ENCODE data around the gene FAM163B. TPM values are rescaled to one million over a fixed set of nuclear protein-coding genes. Genes with fewer than 3 reads are reported as not detected.

Gene FAM163B
- total RNA-seq, 1 donor from 2014 or later, result not detected

DNA sequence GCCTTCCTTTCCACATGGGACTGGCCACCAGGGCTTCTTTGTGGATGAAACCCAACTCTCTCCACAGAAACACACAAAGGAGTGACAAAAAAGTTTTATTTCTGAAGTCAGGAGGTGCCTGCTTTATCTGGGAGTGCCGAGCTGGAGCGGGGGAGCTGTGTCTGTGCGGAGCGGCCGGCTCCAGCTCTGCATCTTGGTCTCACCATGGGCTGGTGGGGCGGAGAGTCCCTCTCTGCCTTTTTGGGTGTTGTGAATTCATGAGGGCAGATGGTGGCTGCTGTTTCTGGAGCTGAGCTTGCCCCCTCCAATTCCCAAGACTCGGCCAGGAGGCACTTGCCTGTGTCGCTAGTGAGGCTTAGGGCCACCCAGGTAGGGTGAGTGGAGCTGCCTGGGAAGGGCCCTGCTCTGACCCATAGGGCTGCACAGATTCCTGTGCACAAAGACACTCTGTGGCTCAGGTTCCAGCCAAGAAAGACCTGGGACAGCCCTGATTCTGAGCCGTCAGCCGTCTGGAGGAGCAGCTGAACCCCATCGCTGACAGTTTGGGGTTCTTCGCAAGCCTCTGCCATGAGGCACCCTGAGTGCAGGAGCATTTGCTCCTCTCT, 28.4 kb upstream of the FAM163B start:
- DNase-seq (ENCODE audit: low spot score in 2 of 2), result no peak
- TF ChIP-seq, protein P1, sequence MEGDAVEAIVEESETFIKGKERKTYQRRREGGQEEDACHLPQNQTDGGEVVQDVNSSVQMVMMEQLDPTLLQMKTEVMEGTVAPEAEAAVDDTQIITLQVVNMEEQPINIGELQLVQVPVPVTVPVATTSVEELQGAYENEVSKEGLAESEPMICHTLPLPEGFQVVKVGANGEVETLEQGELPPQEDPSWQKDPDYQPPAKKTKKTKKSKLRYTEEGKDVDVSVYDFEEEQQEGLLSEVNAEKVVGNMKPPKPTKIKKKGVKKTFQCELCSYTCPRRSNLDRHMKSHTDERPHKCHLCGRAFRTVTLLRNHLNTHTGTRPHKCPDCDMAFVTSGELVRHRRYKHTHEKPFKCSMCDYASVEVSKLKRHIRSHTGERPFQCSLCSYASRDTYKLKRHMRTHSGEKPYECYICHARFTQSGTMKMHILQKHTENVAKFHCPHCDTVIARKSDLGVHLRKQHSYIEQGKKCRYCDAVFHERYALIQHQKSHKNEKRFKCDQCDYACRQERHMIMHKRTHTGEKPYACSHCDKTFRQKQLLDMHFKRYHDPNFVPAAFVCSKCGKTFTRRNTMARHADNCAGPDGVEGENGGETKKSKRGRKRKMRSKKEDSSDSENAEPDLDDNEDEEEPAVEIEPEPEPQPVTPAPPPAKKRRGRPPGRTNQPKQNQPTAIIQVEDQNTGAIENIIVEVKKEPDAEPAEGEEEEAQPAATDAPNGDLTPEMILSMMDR (IDR thresholded peaks at IDR 0.05), result no peak
- H3K27ac ChIP-seq, result no peak overlapping the region
- no peaks in the 10 kb centered on the region for H3K4me1 ChIP-seq
- no peaks in the 10 kb centered on the region for H3K9me3 ChIP-seq
- H3K36me3 ChIP-seq, result no peaks in the 10 kb centered on the region
- no peak overlapping the region for H3K4me3 ChIP-seq
- intact Hi-C loops (cut with DNase I), result no loop called here
- no peaks in the 10 kb centered on the region for H3K27me3 ChIP-seq

DNA sequence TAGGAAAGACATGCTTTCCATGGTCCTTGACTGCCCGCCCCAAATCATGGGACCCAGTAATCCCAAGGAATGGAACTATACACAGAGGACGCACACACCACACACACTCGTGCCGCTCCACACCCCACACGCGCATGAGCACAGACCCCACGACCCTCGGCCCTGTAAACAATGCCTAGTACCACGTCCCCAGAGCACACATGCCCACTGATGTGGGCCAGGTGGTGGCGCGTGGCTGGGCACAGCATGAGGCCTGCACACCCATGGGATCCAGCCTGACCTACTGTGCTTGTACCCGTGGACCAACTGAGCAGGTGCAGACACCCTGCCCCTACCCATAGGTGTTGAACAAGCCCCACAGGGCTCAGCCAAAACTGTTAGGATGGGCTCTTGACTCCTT, 27.7 kb upstream of the FAM163B start:
- no peak for DNase-seq (ENCODE audit: low spot score in 2 of 2)
- H3K4me3 ChIP-seq, result no peak overlapping the region
- H3K36me3 ChIP-seq, result no peaks in the 10 kb centered on the region
- no peak overlapping the region for H3K27ac ChIP-seq
- intact Hi-C loops (cut with DNase I), result no loop called here
- TF ChIP-seq, protein P1 (IDR thresholded peaks at IDR 0.05), result no peak
- no peaks in the 10 kb centered on the region for H3K9me3 ChIP-seq
- no peaks in the 10 kb centered on the region for H3K27me3 ChIP-seq
- no peaks in the 10 kb centered on the region for H3K4me1 ChIP-seq

- Histone ChIP-seq H3K4me1 (no peaks in the 10 kb centered on the region), H3K4me3 (no peak within 1 kb of the TSS), H3K27ac (no peak within 1 kb of the TSS), H3K36me3 (no peaks in the 10 kb centered on the region), H3K9me3 (no peaks in the 10 kb centered on the region), H3K27me3 (no peaks in the 10 kb centered on the region)
- no peak for DNase-seq (ENCODE audit: low spot score in 2 of 2)
- intact Hi-C loops (cut with DNase I), result no loop called here
- TF ChIP-seq, protein P1 (IDR thresholded peaks at IDR 0.05), result no peak
Observed at GRCh38 chr9:133635533-133636531, 26.6 kb upstream of the FAM163B start, which contains the start of gene DBH. TSS of gene DBH (plus strand) at chr9:133636363. CDS start at chr9:133636372, 9 bp downstream.

- H3K9me3 ChIP-seq, result no peaks in the 10 kb centered on the region
- intact Hi-C loops (cut with DNase I), result no loop called here
- H3K36me3 ChIP-seq, result no peaks in the 10 kb centered on the region
- no peak overlapping the region for H3K27ac ChIP-seq
- no peak overlapping the region for H3K4me3 ChIP-seq
- H3K4me1 ChIP-seq, result no peaks in the 10 kb centered on the region
- no peaks in the 10 kb centered on the region for H3K27me3 ChIP-seq
- DNase-seq (ENCODE audit: low spot score in 2 of 2), result no peak
- TF ChIP-seq, protein P1 (IDR thresholded peaks at IDR 0.05), result no peak
Observed at GRCh38 chr9:133635098-133635497, 25.9 kb upstream of the FAM163B start.

- no peaks in the 10 kb centered on the region for H3K27me3 ChIP-seq
- H3K4me3 ChIP-seq, result no peak overlapping the region
- no peaks in the 10 kb centered on the region for H3K36me3 ChIP-seq
- TF ChIP-seq, protein P1 (IDR thresholded peaks at IDR 0.05), result no peak
- H3K4me1 ChIP-seq, result no peaks in the 10 kb centered on the region
- H3K27ac ChIP-seq, result no peak overlapping the region
- no peak for DNase-seq (ENCODE audit: low spot score in 2 of 2)
- no peaks in the 10 kb centered on the region for H3K9me3 ChIP-seq
- intact Hi-C loops (cut with DNase I), result no loop called here
Observed at GRCh38 chr9:133634081-133634691, 25.0 kb upstream of the FAM163B start.
